ENCODE measurements around the gene SNHG17. TPM values are rescaled to one million over a fixed set of nuclear protein-coding genes. Genes with fewer than 3 reads are reported as not detected.
"Not testable (repeated sequence)": the region's sequence is repeated elsewhere in the genome, so short reads cannot be mapped to it uniquely, and the experiment has no call there.

SNHG17 gene
- total RNA-seq, 4 donors from 2014 or later: 6.0 to 12.2 (median 8.7) TPM

- H3K4me3 ChIP-seq: peak overlapping the region; percentile 78 to 99 (median 86)
- TF ChIP-seq CTCF (IDR thresholded peaks at IDR 0.05 in 4 of 5, conservative IDR thresholded peaks at IDR 0.05 in 1 of 5) (no peak), POLR2A (IDR thresholded peaks at IDR 0.05) (no peak)
- H3K9me3 ChIP-seq: no peaks in the 10 kb centered on the region
- peak overlapping the region in 2 of 4 donors; percentile 73 to 87 for H3K27ac ChIP-seq
- H3K4me1 ChIP-seq: peaks cover 7 to 12% of the 10 kb centered on the region in 2 donors
- intact Hi-C loops (cut with DNase I; ENCODE audit: low total_unique reads): loop anchor here (1.0 kb wide), 1 partner anchor 11 kb away; the partner anchor contains the start of gene SNHG17
- peaks cover 0 to 22% of the 10 kb centered on the region in 2 donors for H3K36me3 ChIP-seq
- no peaks in the 10 kb centered on the region for H3K27me3 ChIP-seq
- DNase-seq: no peak
- ATAC-seq: no peak
- in situ Hi-C loops (cut with MboI; ENCODE audit: low sequenced_read_pairs in 4 of 4): loop anchor here in 1 of 4 donors (25.0 kb wide), 1 partner anchor 409 kb away; the partner anchor contains the start of genes RPRD1B and TTI1
Measured at GRCh38 chr20:38445901-38446425, 10.8 kb upstream of the SNHG17 start.

GRCh38 chr20:38445381-38445796 lies 10.3 kb upstream of the SNHG17 start:
- ATAC-seq (no peak), DNase-seq (no peak)
- H3K9me3 ChIP-seq: no peaks in the 10 kb centered on the region
- intact Hi-C loops (cut with DNase I; ENCODE audit: low total_unique reads): no loop called here
- H3K27me3 ChIP-seq: no peaks in the 10 kb centered on the region
- H3K27ac ChIP-seq: no peak overlapping the region
- no peak overlapping the region for H3K4me3 ChIP-seq
- peaks cover 7 to 12% of the 10 kb centered on the region in 2 donors for H3K4me1 ChIP-seq
- no peak for TF ChIP-seq POLR2A (IDR thresholded peaks at IDR 0.05)
- TF ChIP-seq CTCF (IDR thresholded peaks at IDR 0.05 in 4 of 5, conservative IDR thresholded peaks at IDR 0.05 in 1 of 5): no peak
- H3K36me3 ChIP-seq: peaks cover 0 to 18% of the 10 kb centered on the region in 2 donors
- in situ Hi-C loops (cut with MboI; ENCODE audit: low sequenced_read_pairs in 4 of 4): loop anchor here in 1 of 4 donors (25.0 kb wide), 1 partner anchor 408 kb away; the partner anchor contains the start of genes RPRD1B and TTI1

- no peaks in the 10 kb centered on the region for H3K36me3 ChIP-seq
- intact Hi-C loops (cut with DNase I; ENCODE audit: low total_unique reads) (no loop called here), in situ Hi-C loops (cut with MboI; ENCODE audit: low sequenced_read_pairs in 4 of 4) (loop anchor here in 1 of 4 donors (25.0 kb wide), 1 partner anchor 405 kb away; the partner anchor contains the start of genes RPRD1B and TTI1)
- H3K4me3 ChIP-seq: no peak overlapping the region
- DNase-seq: no peak
- peaks cover 0 to 3% of the 10 kb centered on the region in 2 donors for H3K4me1 ChIP-seq
- no peaks in the 10 kb centered on the region for H3K27me3 ChIP-seq
- H3K9me3 ChIP-seq: no peaks in the 10 kb centered on the region
- no peak for ATAC-seq
- no peak overlapping the region for H3K27ac ChIP-seq
- TF ChIP-seq POLR2A (IDR thresholded peaks at IDR 0.05) (no peak), CTCF (IDR thresholded peaks at IDR 0.05 in 4 of 5, conservative IDR thresholded peaks at IDR 0.05 in 1 of 5) (no peak)
Measured at GRCh38 chr20:38441916-38442315, 6.8 kb upstream of the SNHG17 start.

- H3K36me3 ChIP-seq; H3K4me3 ChIP-seq; H3K9me3 ChIP-seq; H3K4me1 ChIP-seq; ATAC-seq; H3K27ac ChIP-seq; intact Hi-C loops (cut with DNase I; ENCODE audit: low total_unique reads); H3K27me3 ChIP-seq; DNase-seq: not testable (repeated sequence)
- in situ Hi-C loops (cut with MboI; ENCODE audit: low sequenced_read_pairs in 4 of 4): loop anchor here in 1 of 4 donors (25.0 kb wide), 1 partner anchor 404 kb away; the partner anchor contains the start of genes RPRD1B and TTI1
Measured at GRCh38 chr20:38441110-38441509, 6.0 kb upstream of the SNHG17 start.

GRCh38 chr20:38437796-38438195 lies 2.7 kb upstream of the SNHG17 start:
- Histone ChIP-seq H3K27me3 (no peaks in the 10 kb centered on the region), H3K27ac (no peak overlapping the region), H3K9me3 (no peaks in the 10 kb centered on the region), H3K4me1 (peaks cover 0 to 8% of the 10 kb centered on the region in 2 donors), H3K4me3 (no peak overlapping the region), H3K36me3 (peaks cover 0 to 10% of the 10 kb centered on the region in 2 donors)
- ATAC-seq (no peak), DNase-seq (no peak)
- in situ Hi-C loops (cut with MboI; ENCODE audit: low sequenced_read_pairs in 4 of 4) (loop anchor here in 1 of 4 donors (25.0 kb wide), 1 partner anchor 400 kb away; the partner anchor contains the start of genes RPRD1B and TTI1), intact Hi-C loops (cut with DNase I; ENCODE audit: low total_unique reads) (no loop called here)
- no peak for TF ChIP-seq CTCF (IDR thresholded peaks at IDR 0.05 in 4 of 5, conservative IDR thresholded peaks at IDR 0.05 in 1 of 5)
- TF ChIP-seq POLR2A (IDR thresholded peaks at IDR 0.05): no peak

Measured in gastrocnemius medialis (tissue), 4 donors.